ENCODE measurements around the gene SRCIN1.
"Not testable (repeated sequence)": the region's sequence is repeated elsewhere in the genome, so short reads cannot be mapped to it uniquely, and the experiment has no call there.

Gene SRCIN1

GRCh38 chr17:38605841-38606645 is at the start of gene SRCIN1:
TSS of gene SRCIN1 (minus strand) at chr17:38605952. CDS start at chr17:38605705, 247 bp downstream.
- peak in 3 of 4 experiments; percentile 30 to 49 (median 33) for DNase-seq (ENCODE audit: low read depth in 4 of 4, low spot score in 1 of 4)

- DNase-seq (ENCODE audit: low read depth in 4 of 4, low spot score in 1 of 4), result no peak
Observed at GRCh38 chr17:38654411-38655398, 49.0 kb upstream of the SRCIN1 start.

GRCh38 chr17:38653679-38654078 is 47.9 kb upstream of the SRCIN1 start:
- no peak for DNase-seq (ENCODE audit: low read depth in 4 of 4, low spot score in 1 of 4)

GRCh38 chr17:38653230-38653629 is 47.5 kb upstream of the SRCIN1 start:
- no peak for DNase-seq (ENCODE audit: low read depth in 4 of 4, low spot score in 1 of 4)

GRCh38 chr17:38650653-38651173 is 45.0 kb upstream of the SRCIN1 start:
- not testable (repeated sequence) for DNase-seq (ENCODE audit: low read depth in 4 of 4, low spot score in 1 of 4)

GRCh38 chr17:38637951-38638350 is 32.2 kb upstream of the SRCIN1 start:
- DNase-seq (ENCODE audit: low read depth in 4 of 4, low spot score in 1 of 4), result no peak

- no peak for DNase-seq (ENCODE audit: low read depth in 4 of 4, low spot score in 1 of 4)
Observed at GRCh38 chr17:38636054-38636453, 30.3 kb upstream of the SRCIN1 start.

GRCh38 chr17:38632334-38632733 is 26.6 kb upstream of the SRCIN1 start:
- no peak for DNase-seq (ENCODE audit: low read depth in 4 of 4, low spot score in 1 of 4)

- DNase-seq (ENCODE audit: low read depth in 4 of 4, low spot score in 1 of 4), result no peak
Observed at GRCh38 chr17:38628441-38628840, 22.7 kb upstream of the SRCIN1 start.

GRCh38 chr17:38627957-38628356 is 22.2 kb upstream of the SRCIN1 start:
- no peak for DNase-seq (ENCODE audit: low read depth in 4 of 4, low spot score in 1 of 4)

- not testable (repeated sequence) for DNase-seq (ENCODE audit: low read depth in 4 of 4, low spot score in 1 of 4)
Observed at GRCh38 chr17:38626606-38627226, 21.0 kb upstream of the SRCIN1 start.

GRCh38 chr17:38625482-38625881 is 19.7 kb upstream of the SRCIN1 start:
- DNase-seq (ENCODE audit: low read depth in 4 of 4, low spot score in 1 of 4), result no peak

GRCh38 chr17:38624782-38625355 is 19.1 kb upstream of the SRCIN1 start:
- not testable (repeated sequence) for DNase-seq (ENCODE audit: low read depth in 4 of 4, low spot score in 1 of 4)

- no peak for DNase-seq (ENCODE audit: low read depth in 4 of 4, low spot score in 1 of 4)
Observed at GRCh38 chr17:38621538-38621937, 15.8 kb upstream of the SRCIN1 start.

GRCh38 chr17:38620551-38621277 is 15.0 kb upstream of the SRCIN1 start:
- no peak for DNase-seq (ENCODE audit: low read depth in 4 of 4, low spot score in 1 of 4)

- DNase-seq (ENCODE audit: low read depth in 4 of 4, low spot score in 1 of 4), result no peak
Observed at GRCh38 chr17:38619937-38620550, 14.3 kb upstream of the SRCIN1 start.

GRCh38 chr17:38619451-38619795 is 13.7 kb upstream of the SRCIN1 start:
- DNase-seq (ENCODE audit: low read depth in 4 of 4, low spot score in 1 of 4), result no peak

GRCh38 chr17:38617967-38618760 is 12.4 kb upstream of the SRCIN1 start:
- no peak for DNase-seq (ENCODE audit: low read depth in 4 of 4, low spot score in 1 of 4)

Measured in stimulated activated CD4-positive, alpha-beta T cell treated with anti-CD3 and anti-CD28 coated beads, Interleukin-1b, Interleukin-23, amount 100 ng/mL, for 24 hours (primary cell).